HTR-8/SVneo (cell line): Measurements from ENCODE around the gene RALGPS1.

Source experiments
- DNase-seq: peaks from one replicate; pipeline ENCODE4 v3.0.0; 2011; ENCODE audit warnings: low spot score, mixed read lengths; ENCODE audit not compliant: insufficient read length
- FAIRE-seq: peaks from 2 replicates; lab custom pipeline; 2011; peaks lifted over from hg19 to GRCh38; lab: Jason Lieb, UNC

The RALGPS1 gene

GRCh38 chr9:127194881-127195713, 280.5 kb downstream of the RALGPS1 start:
- no peak for FAIRE-seq
- DNase-seq: no peak

- FAIRE-seq (no peak), DNase-seq (no peak)
Observed at GRCh38 chr9:127195976-127196825, 281.6 kb downstream of the RALGPS1 start.

GRCh38 chr9:127196826-127197145, 282.2 kb downstream of the RALGPS1 start:
- FAIRE-seq (no peak), DNase-seq (no peak)

GRCh38 chr9:127197186-127197860, 282.7 kb downstream of the RALGPS1 start:
- FAIRE-seq: no peak

GRCh38 chr9:127197861-127198430, 283.4 kb downstream of the RALGPS1 start:
- no peak for DNase-seq
- FAIRE-seq: no peak

More at GRCh38 chr9:127197186-127197860, 282.7 kb downstream of the RALGPS1 start:
- DNase-seq: no peak

GRCh38 chr9:127198587-127198986, 284.0 kb downstream of the RALGPS1 start:
- FAIRE-seq (no peak), DNase-seq (no peak)

GRCh38 chr9:127199001-127199791, 284.6 kb downstream of the RALGPS1 start:
- FAIRE-seq (peak; percentile 26), DNase-seq (peak; percentile 56)

GRCh38 chr9:127200106-127200862, 285.7 kb downstream of the RALGPS1 start:
- DNase-seq: no peak
- no peak for FAIRE-seq

GRCh38 chr9:127201071-127201541, 286.5 kb downstream of the RALGPS1 start:
- no peak for FAIRE-seq
- DNase-seq: no peak

- DNase-seq: no peak
- no peak for FAIRE-seq
Observed at GRCh38 chr9:127201731-127202130, 287.1 kb downstream of the RALGPS1 start.

GRCh38 chr9:127202461-127203169, 288.0 kb downstream of the RALGPS1 start:
- DNase-seq: no peak
- no peak for FAIRE-seq

- DNase-seq: no peak
Observed at GRCh38 chr9:127203681-127204327, 289.2 kb downstream of the RALGPS1 start.

GRCh38 chr9:127204771-127205470, 290.3 kb downstream of the RALGPS1 start:
- FAIRE-seq (no peak), DNase-seq (peak; percentile 59)

More at GRCh38 chr9:127203681-127204327, 289.2 kb downstream of the RALGPS1 start:
- no peak for FAIRE-seq

- FAIRE-seq (no peak), DNase-seq (no peak)
Observed at GRCh38 chr9:127205952-127206351, 291.4 kb downstream of the RALGPS1 start.

GRCh38 chr9:127206666-127207065, 292.1 kb downstream of the RALGPS1 start:
- no peak for FAIRE-seq
- no peak for DNase-seq

- DNase-seq: no peak
- FAIRE-seq: no peak
Observed at GRCh38 chr9:127207734-127208410, 293.3 kb downstream of the RALGPS1 start.
